ENCODE data around the gene KCNG1. TPM values are rescaled to one million over a fixed set of nuclear protein-coding genes. Genes with fewer than 3 reads are reported as not detected.

The KCNG1 gene
- total and polyA plus RNA-seq, 2 experiments from 2014 or later = 8.1 to 26.3 TPM

- TF ChIP-seq ZNF331 (CRISPR knock-in tag; IDR thresholded peaks at IDR 0.05; ENCODE audit: low read depth) (no peak), POLR2AphosphoS5 (IDR thresholded peaks at IDR 0.05; ENCODE audit: low read depth) (no peak), CREB1 (CRISPR knock-in tag; IDR thresholded peaks at IDR 0.05; ENCODE audit: low read depth) (no peak)
- TF ChIP-seq, protein P1, sequence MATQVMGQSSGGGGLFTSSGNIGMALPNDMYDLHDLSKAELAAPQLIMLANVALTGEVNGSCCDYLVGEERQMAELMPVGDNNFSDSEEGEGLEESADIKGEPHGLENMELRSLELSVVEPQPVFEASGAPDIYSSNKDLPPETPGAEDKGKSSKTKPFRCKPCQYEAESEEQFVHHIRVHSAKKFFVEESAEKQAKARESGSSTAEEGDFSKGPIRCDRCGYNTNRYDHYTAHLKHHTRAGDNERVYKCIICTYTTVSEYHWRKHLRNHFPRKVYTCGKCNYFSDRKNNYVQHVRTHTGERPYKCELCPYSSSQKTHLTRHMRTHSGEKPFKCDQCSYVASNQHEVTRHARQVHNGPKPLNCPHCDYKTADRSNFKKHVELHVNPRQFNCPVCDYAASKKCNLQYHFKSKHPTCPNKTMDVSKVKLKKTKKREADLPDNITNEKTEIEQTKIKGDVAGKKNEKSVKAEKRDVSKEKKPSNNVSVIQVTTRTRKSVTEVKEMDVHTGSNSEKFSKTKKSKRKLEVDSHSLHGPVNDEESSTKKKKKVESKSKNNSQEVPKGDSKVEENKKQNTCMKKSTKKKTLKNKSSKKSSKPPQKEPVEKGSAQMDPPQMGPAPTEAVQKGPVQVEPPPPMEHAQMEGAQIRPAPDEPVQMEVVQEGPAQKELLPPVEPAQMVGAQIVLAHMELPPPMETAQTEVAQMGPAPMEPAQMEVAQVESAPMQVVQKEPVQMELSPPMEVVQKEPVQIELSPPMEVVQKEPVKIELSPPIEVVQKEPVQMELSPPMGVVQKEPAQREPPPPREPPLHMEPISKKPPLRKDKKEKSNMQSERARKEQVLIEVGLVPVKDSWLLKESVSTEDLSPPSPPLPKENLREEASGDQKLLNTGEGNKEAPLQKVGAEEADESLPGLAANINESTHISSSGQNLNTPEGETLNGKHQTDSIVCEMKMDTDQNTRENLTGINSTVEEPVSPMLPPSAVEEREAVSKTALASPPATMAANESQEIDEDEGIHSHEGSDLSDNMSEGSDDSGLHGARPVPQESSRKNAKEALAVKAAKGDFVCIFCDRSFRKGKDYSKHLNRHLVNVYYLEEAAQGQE (IDR thresholded peaks at IDR 0.05; ENCODE audit: unreplicated experiment) = no peak
Observed at GRCh38 chr20:51061418-51062045, 38.6 kb upstream of the KCNG1 start (continued).

- no peak overlapping the region for H3K4me2 ChIP-seq
- peaks cover 13% of the 10 kb centered on the region for H3K4me1 Mint-ChIP-seq
- no peaks in the 10 kb centered on the region for H3K36me3 ChIP-seq (ENCODE audit: insufficient read depth)
- no peak overlapping the region for H3K4me3 Mint-ChIP-seq
- H3K9me2 ChIP-seq (ENCODE audit: insufficient read depth) = no peaks in the 10 kb centered on the region
- H3K79me2 ChIP-seq (replicated peaks; ENCODE audit: insufficient read depth) = no peaks in the 10 kb centered on the region
- H3K27ac ChIP-seq (ENCODE audit: low read depth) = no peak overlapping the region
- ATAC-seq = no peak
- H3K27ac Mint-ChIP-seq = no peak overlapping the region
- H2AFZ ChIP-seq = no peak overlapping the region
- H3K27me3 Mint-ChIP-seq (ENCODE audit: insufficient read depth, low read depth, poor library complexity) = peaks cover 3% of the 10 kb centered on the region
- H3K9me3 Mint-ChIP-seq = no peaks in the 10 kb centered on the region
- no peaks in the 10 kb centered on the region for H3K27me3 ChIP-seq (ENCODE audit: insufficient read depth)
- DNase-seq (ENCODE audit: low spot score) = no peak
- H4K20me1 ChIP-seq (replicated peaks; ENCODE audit: insufficient read depth) = no peaks in the 10 kb centered on the region
- no peak overlapping the region for H3K4me3 ChIP-seq
- H3F3A ChIP-seq (replicated peaks; ENCODE audit: low read depth) = no peaks in the 10 kb centered on the region
- TF ChIP-seq, protein P1 (IDR thresholded peaks at IDR 0.05; ENCODE audit: unreplicated experiment) = no peak
- TF ChIP-seq ETS1 (IDR thresholded peaks at IDR 0.05) (no peak), ZNF331 (CRISPR knock-in tag; IDR thresholded peaks at IDR 0.05; ENCODE audit: low read depth) (no peak), ZNF114 (CRISPR knock-in tag; IDR thresholded peaks at IDR 0.05) (no peak), STAT1 (IDR thresholded peaks at IDR 0.05; ENCODE audit: unreplicated experiment) (no peak), JUNB (IDR thresholded peaks at IDR 0.05; ENCODE audit: unreplicated experiment) (no peak)
- TF ChIP-seq, protein P2, sequence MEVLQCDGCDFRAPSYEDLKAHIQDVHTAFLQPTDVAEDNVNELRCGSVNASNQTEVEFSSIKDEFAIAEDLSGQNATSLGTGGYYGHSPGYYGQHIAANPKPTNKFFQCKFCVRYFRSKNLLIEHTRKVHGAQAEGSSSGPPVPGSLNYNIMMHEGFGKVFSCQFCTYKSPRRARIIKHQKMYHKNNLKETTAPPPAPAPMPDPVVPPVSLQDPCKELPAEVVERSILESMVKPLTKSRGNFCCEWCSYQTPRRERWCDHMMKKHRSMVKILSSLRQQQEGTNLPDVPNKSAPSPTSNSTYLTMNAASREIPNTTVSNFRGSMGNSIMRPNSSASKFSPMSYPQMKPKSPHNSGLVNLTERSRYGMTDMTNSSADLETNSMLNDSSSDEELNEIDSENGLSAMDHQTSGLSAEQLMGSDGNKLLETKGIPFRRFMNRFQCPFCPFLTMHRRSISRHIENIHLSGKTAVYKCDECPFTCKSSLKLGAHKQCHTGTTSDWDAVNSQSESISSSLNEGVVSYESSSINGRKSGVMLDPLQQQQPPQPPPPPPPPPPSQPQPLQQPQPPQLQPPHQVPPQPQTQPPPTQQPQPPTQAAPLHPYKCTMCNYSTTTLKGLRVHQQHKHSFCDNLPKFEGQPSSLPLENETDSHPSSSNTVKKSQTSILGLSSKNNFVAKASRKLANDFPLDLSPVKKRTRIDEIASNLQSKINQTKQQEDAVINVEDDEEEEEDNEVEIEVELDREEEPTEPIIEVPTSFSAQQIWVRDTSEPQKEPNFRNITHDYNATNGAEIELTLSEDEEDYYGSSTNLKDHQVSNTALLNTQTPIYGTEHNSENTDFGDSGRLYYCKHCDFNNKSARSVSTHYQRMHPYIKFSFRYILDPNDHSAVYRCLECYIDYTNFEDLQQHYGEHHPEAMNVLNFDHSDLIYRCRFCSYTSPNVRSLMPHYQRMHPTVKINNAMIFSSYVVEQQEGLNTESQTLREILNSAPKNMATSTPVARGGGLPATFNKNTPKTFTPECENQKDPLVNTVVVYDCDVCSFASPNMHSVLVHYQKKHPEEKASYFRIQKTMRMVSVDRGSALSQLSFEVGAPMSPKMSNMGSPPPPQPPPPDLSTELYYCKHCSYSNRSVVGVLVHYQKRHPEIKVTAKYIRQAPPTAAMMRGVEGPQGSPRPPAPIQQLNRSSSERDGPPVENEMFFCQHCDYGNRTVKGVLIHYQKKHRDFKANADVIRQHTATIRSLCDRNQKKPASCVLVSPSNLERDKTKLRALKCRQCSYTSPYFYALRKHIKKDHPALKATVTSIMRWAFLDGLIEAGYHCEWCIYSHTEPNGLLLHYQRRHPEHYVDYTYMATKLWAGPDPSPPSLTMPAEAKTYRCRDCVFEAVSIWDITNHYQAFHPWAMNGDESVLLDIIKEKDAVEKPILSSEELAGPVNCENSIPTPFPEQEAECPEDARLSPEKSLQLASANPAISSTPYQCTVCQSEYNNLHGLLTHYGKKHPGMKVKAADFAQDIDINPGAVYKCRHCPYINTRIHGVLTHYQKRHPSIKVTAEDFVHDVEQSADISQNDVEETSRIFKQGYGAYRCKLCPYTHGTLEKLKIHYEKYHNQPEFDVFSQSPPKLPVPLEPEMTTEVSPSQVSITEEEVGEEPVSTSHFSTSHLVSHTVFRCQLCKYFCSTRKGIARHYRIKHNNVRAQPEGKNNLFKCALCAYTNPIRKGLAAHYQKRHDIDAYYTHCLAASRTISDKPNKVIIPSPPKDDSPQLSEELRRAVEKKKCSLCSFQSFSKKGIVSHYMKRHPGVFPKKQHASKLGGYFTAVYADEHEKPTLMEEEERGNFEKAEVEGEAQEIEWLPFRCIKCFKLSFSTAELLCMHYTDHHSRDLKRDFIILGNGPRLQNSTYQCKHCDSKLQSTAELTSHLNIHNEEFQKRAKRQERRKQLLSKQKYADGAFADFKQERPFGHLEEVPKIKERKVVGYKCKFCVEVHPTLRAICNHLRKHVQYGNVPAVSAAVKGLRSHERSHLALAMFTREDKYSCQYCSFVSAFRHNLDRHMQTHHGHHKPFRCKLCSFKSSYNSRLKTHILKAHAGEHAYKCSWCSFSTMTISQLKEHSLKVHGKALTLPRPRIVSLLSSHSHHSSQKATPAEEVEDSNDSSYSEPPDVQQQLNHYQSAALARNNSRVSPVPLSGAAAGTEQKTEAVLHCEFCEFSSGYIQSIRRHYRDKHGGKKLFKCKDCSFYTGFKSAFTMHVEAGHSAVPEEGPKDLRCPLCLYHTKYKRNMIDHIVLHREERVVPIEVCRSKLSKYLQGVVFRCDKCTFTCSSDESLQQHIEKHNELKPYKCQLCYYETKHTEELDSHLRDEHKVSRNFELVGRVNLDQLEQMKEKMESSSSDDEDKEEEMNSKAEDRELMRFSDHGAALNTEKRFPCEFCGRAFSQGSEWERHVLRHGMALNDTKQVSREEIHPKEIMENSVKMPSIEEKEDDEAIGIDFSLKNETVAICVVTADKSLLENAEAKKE (CRISPR knock-in tag; IDR thresholded peaks at IDR 0.05) = no peak
- H3K4me1 ChIP-seq (ENCODE audit: insufficient read depth) = peaks cover 11% of the 10 kb centered on the region; the same call in 1 of the 2 replicates
- H3K36me3 Mint-ChIP-seq (ENCODE audit: low read depth) = no peaks in the 10 kb centered on the region
Observed at GRCh38 chr20:51060301-51060700, 37.4 kb upstream of the KCNG1 start.
